HG03521 (cell line): ENCODE measurements around the gene RNF227.
"Not testable (repeated sequence)": the region's sequence is repeated elsewhere in the genome, so short reads cannot be mapped to it uniquely, and the experiment has no call there.

ENCODE experiments used
- ATAC-seq: cut with Tn5 transposase; IDR thresholded peaks from one replicate; pipeline ENCODE4 v1.9.1; 2021; ENCODE audit warnings: mild to moderate bottlenecking, moderate library complexity; ENCODE audit not compliant: unreplicated experiment

The RNF227 gene

DNA sequence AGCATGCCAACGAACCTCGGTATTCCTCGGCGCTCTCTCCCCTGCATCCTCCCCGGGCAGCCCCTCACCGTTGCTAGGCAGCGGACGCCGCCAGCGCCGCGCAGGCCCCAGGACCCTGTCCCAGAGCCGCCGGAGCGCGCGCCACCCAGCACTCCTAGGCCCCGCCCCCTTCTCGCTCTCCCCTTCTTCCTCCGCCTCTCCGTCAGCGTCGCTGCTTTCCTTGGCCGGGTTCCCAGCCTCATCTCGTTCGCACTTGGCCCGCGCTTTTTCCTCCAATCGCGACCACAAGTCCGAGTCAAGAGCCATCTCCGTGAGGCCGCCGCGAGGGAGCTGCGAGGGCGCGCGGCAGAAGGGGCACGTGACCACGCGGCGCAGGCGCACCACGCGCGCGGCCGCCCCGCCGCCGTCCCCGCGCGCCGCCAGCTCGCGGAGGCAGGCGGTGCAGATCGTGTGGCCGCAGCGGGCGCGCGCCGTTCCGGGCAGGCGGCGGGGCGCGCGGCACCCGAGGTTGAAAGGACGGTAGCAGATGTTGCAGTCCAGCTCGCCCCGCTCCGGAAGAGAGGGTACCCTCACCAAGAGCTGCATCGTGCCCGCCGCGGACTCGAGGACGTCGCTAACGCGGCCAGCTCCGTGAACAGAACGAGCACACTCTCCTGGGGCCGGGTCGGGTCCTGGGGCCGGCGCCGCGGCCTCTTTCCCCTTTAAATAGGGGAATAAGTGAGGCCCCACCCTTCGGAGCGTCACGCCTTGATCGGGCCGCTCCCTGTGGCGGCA lies at the start of gene RNF227:
Gene RNF227 (minus strand): TSS at position 679 of the 774 bp plus-strand sequence. CDS start 94 bp downstream, at position 585.
- ATAC-seq, result peak; percentile 73

DNA sequence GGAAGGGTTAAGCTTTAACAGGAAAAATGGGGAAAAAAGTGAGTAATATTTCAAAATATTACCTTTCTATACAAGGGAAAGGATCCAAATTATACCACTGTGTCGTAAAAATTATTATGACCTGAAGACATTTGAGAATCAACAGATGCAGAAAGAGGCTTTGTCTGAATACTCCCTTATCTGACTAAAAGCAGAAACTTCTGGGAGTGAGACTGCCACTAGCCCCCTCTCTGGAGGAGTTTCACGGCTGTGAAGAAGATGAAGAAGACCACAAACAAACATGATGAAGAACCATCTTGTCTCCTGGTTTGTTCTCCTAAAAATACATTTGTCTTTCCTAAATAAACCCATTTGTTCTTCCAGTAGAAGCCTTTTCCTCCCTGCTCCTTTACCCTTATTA lies 45.3 kb upstream of the RNF227 start:
- ATAC-seq, result no peak

DNA sequence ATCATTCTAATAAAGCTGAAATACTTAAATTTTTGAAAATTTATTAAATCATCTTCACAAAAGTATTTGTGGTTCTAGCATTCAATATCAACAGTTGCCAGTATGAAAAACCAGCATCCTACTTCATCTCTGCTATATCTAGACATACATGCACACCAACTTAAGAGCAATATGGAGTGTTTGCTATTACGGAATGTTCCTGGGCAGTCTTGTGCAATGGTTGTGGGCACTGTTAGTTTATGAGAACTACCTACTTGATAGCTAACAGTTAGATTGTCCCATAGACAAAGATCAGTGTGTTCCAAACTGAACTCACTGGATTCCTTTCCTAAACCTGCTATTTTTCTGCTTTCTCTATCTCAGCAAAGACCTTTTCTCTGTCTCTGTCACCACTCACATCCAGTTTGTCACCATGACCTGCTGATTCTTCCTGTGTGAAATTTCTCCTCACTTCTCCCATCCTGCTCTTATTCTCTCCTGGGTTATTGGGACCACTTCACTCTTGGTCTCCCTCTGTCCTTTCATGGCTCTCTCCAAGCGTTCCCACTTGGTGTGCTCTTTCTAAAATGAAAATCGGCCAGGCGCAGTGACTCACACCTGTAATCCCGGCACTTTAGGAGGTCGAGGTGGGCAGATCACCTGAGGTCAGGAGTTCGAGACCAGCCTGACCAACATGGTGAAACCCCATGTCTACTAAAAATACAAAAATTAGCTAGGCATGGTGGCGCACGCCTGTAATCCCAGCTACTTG lies 43.6 kb upstream of the RNF227 start:
- no peak for ATAC-seq

DNA sequence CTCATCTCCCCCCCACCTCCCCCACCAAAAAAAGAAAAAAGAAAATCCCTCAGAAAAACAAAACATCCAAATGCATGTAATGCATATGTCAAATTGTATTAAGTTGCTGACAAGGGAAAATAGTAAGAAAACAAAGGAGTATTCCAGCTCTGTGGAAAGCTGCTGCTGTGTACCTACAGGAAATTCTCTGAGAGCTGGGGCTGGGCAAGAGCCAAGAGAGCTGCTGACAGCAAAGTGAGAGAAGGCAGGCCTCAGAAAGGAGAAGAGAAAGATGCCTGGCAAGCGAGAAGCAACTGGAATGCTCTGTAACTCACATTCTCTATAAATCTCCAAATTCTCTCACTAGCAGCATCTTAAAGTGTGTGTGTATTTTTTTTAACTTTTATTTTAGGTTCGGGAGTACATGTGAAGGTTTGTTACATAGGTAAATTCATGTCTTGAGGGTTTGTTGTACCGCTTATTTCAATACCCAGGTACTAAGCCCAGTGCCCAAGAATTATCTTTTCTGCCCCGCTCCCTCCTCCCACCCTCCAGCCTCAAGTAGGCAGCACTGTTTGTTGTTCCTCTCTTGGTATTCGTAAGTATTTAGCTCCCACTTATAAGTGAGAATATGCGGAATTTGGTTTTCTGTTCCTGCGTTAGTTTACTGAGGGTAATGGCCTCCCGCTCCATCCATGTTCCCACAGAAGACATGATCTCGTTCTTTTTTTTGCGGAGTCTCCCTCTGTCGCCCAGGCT lies 40.3 kb upstream of the RNF227 start:
- no peak for ATAC-seq

DNA sequence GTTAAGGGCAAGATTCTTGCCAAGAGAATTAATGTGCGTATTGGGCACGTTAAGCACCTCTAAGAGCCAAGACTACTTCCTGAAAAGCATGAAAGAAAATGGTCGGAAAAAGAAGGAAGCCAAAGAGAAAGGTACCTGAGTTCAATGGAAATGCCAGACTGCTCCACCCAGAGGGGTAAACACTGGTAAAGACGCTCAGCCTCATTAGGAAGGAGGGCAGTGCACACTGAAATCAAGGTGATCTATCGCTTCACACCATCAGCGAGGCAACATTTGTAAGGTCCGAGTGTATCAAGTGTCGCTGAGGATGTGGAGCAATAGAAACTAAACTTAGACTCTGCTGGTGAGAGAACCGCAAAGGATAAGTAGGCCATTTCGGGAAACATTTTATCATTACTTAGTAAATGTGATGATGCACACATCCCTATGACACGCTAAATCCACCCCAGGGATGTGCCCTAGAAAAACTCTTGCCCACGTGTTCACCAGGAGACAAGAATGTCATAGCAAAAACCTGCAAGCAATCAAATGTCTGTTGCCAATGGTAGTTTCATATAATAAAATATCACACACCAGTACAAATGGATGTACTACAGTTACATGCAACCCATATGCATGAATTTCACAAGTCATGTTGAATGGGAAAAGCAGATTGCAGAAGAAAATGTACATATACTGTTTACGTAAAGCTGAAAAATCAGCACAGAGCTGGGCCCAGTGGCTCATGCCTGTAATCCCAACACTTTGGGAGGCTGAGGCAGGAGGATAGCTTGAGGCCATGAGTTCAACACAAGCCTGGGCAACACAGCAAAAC lies 39.5 kb upstream of the RNF227 start:
- ATAC-seq, result no peak

DNA sequence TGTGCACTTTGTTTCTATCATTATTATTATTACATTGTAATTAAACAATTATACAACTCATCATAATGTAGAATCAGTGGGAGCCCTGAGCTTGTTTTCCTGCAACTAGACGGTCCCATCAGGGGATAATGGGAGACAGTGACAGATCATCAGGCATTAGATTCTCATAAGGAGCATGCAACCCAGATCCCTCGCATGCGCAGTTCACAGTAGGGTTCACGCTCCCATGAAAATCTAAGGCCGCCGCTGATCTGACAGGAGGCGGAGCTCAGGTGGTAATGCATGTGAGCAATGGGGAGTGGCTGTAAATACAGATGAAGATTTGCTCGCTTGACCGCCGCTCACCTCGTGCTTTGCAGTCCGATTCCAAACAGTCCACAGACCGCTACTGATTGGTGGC lies 37.2 kb upstream of the RNF227 start:
- not testable (repeated sequence) for ATAC-seq

DNA sequence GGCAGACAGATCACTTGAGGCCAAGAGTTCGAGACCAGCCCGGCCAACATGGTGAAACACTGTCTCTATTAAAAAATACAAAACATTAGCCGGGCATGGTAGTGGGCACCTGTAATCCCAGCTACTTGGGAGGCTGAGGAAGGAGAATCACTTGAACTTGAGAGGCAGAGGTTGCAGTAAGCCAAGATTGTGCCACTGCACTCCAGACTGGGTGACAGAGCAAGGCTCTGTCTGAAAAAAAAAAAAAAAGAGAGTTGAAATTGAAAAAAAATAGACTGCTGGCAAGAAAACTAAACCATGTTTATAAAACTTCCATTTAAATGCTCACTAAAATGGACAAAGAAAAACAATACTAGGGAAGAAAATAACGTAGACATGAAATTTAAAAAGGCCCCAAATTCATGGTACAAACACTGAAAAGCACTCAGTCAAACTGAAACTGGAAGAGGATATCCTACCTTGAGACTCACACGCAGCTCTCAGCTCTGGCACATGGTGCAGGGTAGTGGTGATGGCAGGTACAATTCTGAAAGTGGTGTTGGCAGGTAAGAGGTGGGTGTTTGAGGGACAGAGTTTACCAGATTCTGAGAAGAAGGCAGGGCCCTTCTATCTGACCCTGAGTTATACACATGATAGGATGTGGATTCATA lies 35.2 kb upstream of the RNF227 start:
- no peak for ATAC-seq

DNA sequence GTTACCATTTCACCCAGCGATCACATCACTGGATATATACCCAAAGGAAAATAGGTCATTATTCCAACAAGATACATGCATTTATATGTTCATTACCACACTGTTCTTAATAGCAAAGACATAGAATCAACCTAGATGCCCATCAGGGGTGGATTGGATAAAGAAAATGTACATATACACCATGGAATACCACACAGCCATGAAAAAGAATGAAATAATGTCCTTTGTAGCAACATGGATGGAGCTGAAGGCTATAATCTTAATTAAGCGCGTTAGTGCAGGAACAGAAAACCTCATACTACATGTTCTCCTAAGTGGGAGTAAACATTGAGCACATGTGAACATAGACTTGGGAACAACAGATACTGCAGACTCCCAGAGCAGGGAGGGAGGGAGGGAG lies 34.5 kb upstream of the RNF227 start:
- no peak for ATAC-seq

DNA sequence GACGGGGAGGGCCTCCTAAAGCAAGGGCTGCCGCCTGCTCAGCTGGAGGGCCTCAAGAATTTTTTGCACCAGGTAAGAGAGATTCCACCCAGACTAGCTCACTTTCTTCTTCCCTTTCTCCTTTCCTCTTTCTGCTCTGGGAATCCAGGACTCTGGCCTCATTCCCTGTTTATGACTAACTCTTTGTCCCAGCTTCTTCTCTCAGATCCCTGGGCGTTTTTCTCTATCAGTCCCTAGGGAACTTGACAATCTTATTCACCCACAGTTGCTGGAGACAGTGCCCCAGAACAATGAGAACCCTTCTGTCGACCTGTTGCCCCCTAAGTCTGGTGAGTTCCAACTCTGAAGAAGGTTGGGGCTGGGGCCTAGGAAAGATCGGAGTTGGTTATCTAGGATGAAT lies 31.6 kb upstream of the RNF227 start:
- ATAC-seq, result no peak

DNA sequence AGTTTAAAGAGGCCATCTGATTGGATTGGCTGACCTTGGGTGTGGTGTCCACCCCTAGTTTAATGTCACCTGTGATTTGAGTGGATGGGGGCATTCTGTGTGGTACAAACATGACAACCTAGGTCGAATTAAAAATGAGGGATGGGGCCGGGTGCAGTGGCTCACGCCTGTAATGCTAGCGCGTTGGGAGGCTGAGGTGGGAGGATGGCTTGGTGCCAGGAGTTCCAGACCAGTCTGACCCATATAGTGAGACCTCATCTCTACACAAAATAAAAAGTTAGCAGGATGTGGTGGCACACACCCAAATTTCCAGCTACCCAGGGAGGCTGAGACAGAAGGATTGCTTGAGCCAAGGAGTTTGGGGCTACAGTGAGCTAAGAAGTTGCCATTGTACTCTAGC lies 30.4 kb upstream of the RNF227 start:
- ATAC-seq, result no peak

DNA sequence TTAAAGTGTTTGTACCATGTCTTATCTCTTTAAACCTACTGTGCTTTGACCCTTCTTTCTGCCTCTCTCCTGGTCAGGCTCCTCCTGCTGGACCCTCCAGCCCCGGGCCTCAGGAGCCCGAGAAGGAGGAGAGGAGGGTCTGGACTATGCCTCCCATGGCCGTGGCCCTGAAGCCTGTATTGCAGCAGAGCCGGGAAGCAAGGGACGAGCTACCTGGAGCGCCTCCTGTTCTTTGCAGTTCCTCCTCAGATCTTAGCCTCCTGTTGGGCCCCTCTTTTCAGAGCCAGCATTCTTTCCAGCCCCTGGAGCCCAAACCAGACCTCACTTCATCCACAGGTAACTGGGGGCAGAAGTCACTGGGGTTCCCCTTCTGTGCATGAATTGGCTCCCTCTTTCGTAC lies 29.6 kb upstream of the RNF227 start:
- no peak for ATAC-seq

DNA sequence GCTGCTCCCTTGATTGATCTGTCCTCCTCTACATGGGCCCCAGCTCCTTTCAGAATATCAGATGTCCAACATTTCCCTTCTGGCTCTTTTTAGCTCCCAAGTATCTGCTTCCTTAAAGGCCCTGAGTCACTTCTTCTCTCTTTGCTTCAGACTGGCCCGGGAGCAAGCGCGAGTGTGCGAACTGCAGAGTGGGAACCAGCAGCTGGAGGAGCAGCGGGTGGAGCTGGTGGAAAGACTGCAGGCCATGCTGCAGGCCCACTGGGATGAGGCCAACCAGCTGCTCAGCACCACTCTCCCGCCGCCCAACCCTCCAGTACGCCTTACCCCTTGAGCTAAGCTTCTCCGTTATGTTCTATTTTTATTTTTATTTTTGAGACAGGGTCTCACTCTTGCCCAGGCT lies 28.2 kb upstream of the RNF227 start:
- no peak for ATAC-seq

DNA sequence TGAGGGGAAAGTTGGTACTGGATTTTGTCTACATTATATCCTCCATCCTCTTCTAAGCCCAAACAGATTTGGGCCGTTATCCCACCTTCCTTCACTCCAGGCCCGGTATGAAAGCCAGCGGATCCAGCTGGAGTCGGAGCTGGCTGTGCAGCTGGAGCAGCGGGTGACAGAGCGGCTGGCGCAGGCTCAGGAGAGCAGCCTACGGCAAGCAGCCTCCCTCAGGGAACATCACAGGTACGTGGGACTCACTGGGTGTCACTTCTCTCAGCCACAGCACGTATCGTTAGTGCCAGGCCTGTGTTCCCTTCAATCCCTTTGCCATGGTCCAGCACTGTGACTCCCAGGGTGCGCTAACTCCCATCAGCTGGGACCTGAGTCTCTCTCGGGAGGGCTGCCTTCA lies 27.2 kb upstream of the RNF227 start:
- ATAC-seq, result no peak

DNA sequence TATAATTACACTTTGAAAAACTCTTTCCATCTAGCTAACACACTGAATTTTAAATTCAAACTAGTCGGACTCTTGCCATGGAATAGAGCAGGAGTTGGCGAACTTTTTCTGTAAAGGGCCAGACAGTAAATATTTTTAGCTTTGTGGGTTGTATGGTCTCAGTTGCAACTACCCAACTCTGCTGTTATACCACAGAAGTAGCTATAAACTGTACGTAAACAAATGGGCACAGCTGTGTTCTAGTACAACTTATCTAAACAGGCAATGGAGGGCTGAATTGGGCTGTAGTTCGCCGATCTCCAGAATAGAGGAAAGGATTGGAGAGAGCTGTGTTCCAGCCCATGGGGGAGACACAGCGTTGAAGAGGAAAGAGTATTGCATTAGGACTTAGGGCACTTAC lies 24.7 kb upstream of the RNF227 start:
- ATAC-seq, result no peak

DNA sequence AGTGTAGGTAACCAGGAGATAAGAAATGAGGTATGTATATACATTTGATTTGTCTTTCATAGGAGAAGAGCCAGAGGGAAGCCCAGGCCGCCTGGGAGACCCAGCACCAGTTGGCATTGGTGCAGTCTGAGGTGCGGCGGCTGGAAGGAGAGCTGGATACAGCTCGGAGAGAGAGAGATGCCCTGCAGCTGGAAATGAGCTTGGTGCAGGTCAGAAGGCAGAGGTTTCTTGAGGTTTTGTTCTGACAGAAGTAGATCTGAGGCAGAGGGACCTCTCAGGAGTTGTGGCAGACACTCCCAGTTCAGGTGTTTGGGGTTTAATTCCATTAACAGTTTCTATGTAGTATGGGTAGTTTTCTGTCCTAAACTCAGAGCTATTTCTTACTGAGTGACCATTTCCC lies 23.9 kb upstream of the RNF227 start:
- ATAC-seq, result no peak

DNA sequence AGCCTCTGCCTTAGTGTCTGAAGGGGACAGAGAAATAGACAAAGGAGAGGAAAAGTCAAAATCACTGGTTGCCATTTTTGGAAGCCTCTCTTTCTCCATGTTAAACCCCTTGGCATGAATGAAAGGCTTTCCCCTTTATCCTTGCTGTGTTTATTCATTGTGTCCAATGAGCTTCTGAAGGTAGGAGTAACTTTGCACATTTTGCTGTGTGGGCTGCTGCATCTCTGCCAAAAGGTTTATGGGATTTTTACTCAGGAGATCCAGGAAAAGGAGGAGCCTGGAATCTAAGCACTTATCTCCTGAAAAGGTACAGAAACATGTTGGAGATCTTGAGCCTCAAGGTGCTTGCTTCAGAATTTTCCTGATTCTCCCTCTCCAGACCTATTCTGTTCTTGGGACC lies 19.8 kb upstream of the RNF227 start:
- ATAC-seq, result no peak

DNA sequence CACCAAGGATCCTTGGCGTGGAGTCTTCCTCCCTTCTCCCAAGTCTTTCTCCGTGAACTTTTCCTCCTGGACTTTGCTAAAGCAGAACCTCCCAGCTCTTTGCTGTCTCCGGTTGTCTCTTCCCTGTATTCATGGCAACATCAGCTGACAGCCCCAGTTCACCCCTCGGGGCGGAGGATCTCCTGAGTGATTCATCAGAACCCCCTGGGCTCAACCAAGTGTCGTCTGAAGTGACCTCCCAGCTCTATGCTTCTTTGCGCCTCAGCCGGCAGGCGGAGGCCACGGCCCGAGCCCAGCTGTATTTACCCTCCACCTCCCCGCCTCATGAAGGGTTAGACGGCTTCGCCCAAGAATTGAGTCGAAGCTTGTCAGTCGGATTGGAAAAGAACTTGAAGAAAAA lies 16.9 kb upstream of the RNF227 start:
- ATAC-seq, result no peak

DNA sequence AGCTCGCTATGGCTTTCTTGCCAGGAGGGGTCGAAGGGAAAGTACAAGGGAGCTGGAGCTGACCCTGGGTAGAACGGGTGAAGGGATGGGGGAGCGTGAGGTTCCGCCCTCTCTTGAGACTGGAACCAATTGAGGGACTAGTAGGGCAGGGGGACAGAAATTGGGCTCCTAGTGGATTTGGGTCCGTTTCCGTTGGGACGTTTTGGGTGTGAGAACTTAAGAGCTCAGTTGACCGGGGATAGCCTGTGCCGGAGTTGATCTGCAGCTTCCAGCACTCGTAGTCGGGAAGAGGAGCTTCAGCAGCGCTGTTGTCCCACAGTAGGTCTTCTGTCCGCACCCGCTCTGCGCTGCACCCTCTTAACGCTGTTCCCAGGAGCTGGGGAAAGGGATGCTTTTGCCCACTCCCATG lies 16.4 kb upstream of the RNF227 start:
- ATAC-seq, result no peak

DNA sequence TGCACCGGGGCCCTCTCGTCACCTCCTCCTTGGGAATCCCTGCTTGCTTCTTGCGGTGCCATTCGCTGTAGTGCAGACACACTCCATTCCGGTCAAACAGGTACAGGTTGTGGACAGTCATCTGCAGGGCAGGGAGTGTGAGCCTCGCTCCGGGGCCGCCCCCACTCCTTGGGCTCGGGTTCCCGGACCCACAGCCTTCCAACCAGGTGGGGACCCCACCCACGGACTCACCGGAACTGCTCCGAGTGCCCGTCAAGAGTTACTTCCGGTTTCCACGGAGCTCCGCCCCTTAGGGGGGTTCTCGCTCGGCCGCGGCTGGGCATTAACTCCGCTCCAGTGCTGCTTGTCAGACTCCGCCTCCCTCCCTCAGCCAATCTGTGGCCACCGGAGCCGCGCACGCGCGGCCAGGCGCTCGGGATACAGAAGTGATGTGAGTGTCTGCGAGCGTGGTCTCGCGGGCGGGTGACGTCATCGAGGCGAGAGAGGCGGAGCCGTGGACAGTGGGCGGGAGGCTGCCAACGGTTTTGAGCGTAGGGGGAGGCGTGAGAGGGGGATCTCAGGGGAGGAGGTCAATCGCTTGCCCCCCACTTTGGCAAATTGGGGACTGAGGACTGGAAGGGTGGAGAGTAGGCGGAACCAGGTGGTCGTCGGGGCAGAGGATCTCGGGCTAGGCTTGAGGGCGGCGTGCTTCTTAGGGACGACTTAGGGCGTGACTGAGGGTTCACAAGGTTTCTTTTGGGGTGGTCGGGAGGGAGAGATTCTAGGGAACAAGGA lies 15.8 kb upstream of the RNF227 start, which contains the start of the genes CNTROB and TRAPPC1:
Gene CNTROB (plus strand): TSS at position 498 of the 774 bp plus-strand sequence. CDS start 874 bp downstream, outside the sequence.
Gene TRAPPC1 (minus strand): TSS at position 238 of the 774 bp plus-strand sequence. CDS start 117 bp downstream, at position 121.
- peak; percentile 96 for ATAC-seq
